Body of pancreas (tissue), 4 donors: ENCODE data around the gene OR2Z1.

ENCODE experiments used
- CTCF ChIP-seq, 7 experiments: fragments of 450-650 bp in 4 of 7; fragments of 200-600 bp in 3 of 7; sonication (generic) in 3 of 7; IDR thresholded peaks; one replicate each; pipeline ENCODE4 v1.5.1; 2016 to 2019; ENCODE audit warnings: antibody characterized with exemption in 7 of 7
- POLR2A ChIP-seq, 3 donors: fragments of 450-650 bp; IDR thresholded peaks; one replicate each; pipeline ENCODE4 v1.6.1; 2016; ENCODE audit warnings: antibody characterized with exemption in 3 of 3, mild to moderate bottlenecking in 2 of 3

DNA sequence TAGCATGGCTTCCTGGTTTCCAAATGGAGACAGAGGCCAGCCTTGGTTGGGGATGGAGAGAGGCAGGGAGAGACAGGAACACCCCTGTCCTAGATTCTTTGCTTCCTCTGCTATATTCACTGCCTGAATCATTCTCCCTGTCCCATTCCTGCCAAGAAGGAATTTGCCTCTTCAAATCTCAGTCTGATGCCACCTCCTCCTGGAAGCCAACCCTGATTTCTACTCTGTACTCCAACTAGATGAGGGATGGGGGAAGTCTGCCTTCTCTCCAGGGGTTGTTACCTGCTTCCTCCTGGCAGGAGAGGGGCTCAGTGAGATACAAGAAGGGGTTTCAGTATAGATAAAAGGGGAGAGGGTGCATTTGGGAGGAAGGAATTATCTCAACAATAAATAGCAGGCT lies 21.5 kb upstream of the OR2Z1 start:
- TF ChIP-seq CTCF (IDR thresholded peaks at IDR 0.05) (no peak), POLR2A (IDR thresholded peaks at IDR 0.05) (no peak)
